ENCODE data around the gene NOP9.

DNA sequence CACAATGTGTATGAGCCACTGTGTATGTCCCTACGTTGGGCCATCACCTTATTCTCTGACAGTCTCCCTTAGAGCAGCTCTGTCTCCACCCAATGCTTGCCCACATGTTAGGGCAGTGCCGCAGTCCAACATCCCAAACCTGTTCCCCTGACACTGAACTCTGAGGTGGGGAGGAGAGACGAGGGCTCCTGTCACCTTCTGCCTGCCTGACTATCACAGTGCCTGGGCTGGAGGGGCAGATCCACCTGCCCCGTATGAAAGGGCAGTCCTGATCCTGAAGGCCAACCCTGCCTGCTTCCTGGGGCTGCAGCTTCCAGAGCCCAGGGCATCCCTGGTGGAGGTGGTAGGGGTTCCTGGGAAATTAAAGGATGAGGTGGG lies 38.9 kb upstream of the NOP9 start:
- no peak for TF ChIP-seq SUZ12 (IDR thresholded peaks at IDR 0.05; ENCODE audit: extremely low read depth, insufficient read depth, insufficient read length)
- TF ChIP-seq ZNF274 (IDR thresholded peaks at IDR 0.05; ENCODE audit: low read depth, low read length) = no peak
- TF ChIP-seq YY1 (IDR thresholded peaks at IDR 0.05; ENCODE audit: insufficient read depth, insufficient read length) = no peak

Data from NT2/D1 (cell line).